OCI-LY3 (cell line): Measurements from ENCODE around the gene CEMIP.

ENCODE experiments used
- CTCF ChIP-seq: fragments of 200-600, 300-600 bp; sonication (generic); IDR thresholded peaks from 2 replicates; pipeline ENCODE4 v1.5.1; 2014; ENCODE audit warnings: antibody characterized with exemption, low read length, low read depth
- EZH2phosphoT487 ChIP-seq: fragments of 200-600 bp; shearing (Covaris generic); IDR thresholded peaks from 2 replicates; pipeline ENCODE4 v1.6.1; 2018; ENCODE audit warnings: antibody characterized with exemption, mixed run types, low read depth

- TF ChIP-seq CTCF (no peak), EZH2phosphoT487 (no peak)
Observed at GRCh38 chr15:80998251-80998650, 219.1 kb downstream of the CEMIP start.
